ENCODE measurements around the gene STARD7. TPM values are rescaled to one million over a fixed set of nuclear protein-coding genes. Genes with fewer than 3 reads are reported as not detected.

The STARD7 gene
- total RNA-seq, 1 experiment from 2014 or later = 228 TPM

- DNase-seq (ENCODE audit: low read depth, low spot score) = no peak
- in situ Hi-C loops (cut with HindIII; ENCODE audit: low pct_unique_long_range_greater_than_20kb, low sequenced_read_pairs) = no loop called here
Observed at GRCh38 chr2:96205888-96206287, 2.7 kb downstream of the STARD7 start.

- DNase-seq (ENCODE audit: low read depth, low spot score) = peak; percentile 57
- in situ Hi-C loops (cut with HindIII; ENCODE audit: low pct_unique_long_range_greater_than_20kb, low sequenced_read_pairs) = no loop called here
Observed at GRCh38 chr2:96204836-96205624, 3.6 kb downstream of the STARD7 start.

GRCh38 chr2:96203130-96204028, 5.2 kb downstream of the STARD7 start:
- in situ Hi-C loops (cut with HindIII; ENCODE audit: low pct_unique_long_range_greater_than_20kb, low sequenced_read_pairs) = no loop called here

GRCh38 chr2:96202152-96202854, 6.3 kb downstream of the STARD7 start:
- no peak for DNase-seq (ENCODE audit: low read depth, low spot score)
- in situ Hi-C loops (cut with HindIII; ENCODE audit: low pct_unique_long_range_greater_than_20kb, low sequenced_read_pairs) = no loop called here

More at GRCh38 chr2:96203130-96204028, 5.2 kb downstream of the STARD7 start:
- DNase-seq (ENCODE audit: low read depth, low spot score) = no peak

GRCh38 chr2:96201338-96201737, 7.3 kb downstream of the STARD7 start:
- DNase-seq (ENCODE audit: low read depth, low spot score) = no peak
- in situ Hi-C loops (cut with HindIII; ENCODE audit: low pct_unique_long_range_greater_than_20kb, low sequenced_read_pairs) = no loop called here

- DNase-seq (ENCODE audit: low read depth, low spot score) = no peak
- in situ Hi-C loops (cut with HindIII; ENCODE audit: low pct_unique_long_range_greater_than_20kb, low sequenced_read_pairs) = no loop called here
Observed at GRCh38 chr2:96198921-96199320, 9.7 kb downstream of the STARD7 start.

- in situ Hi-C loops (cut with HindIII; ENCODE audit: low pct_unique_long_range_greater_than_20kb, low sequenced_read_pairs) = no loop called here
- no peak for DNase-seq (ENCODE audit: low read depth, low spot score)
Observed at GRCh38 chr2:96197546-96198255, 10.9 kb downstream of the STARD7 start.

GRCh38 chr2:96195410-96196066, 13.1 kb downstream of the STARD7 start:
- in situ Hi-C loops (cut with HindIII; ENCODE audit: low pct_unique_long_range_greater_than_20kb, low sequenced_read_pairs) = no loop called here
- DNase-seq (ENCODE audit: low read depth, low spot score) = no peak

GRCh38 chr2:96191937-96192670, 16.5 kb downstream of the STARD7 start:
- in situ Hi-C loops (cut with HindIII; ENCODE audit: low pct_unique_long_range_greater_than_20kb, low sequenced_read_pairs) = no loop called here
- DNase-seq (ENCODE audit: low read depth, low spot score) = no peak

GRCh38 chr2:96188821-96189526, 19.7 kb downstream of the STARD7 start:
- in situ Hi-C loops (cut with HindIII; ENCODE audit: low pct_unique_long_range_greater_than_20kb, low sequenced_read_pairs) = no loop called here
- no peak for DNase-seq (ENCODE audit: low read depth, low spot score)

GRCh38 chr2:96186562-96186961, 22.1 kb downstream of the STARD7 start:
- DNase-seq (ENCODE audit: low read depth, low spot score) = no peak
- in situ Hi-C loops (cut with HindIII; ENCODE audit: low pct_unique_long_range_greater_than_20kb, low sequenced_read_pairs) = no loop called here

GRCh38 chr2:96185516-96185915, 23.1 kb downstream of the STARD7 start:
- DNase-seq (ENCODE audit: low read depth, low spot score) = no peak
- in situ Hi-C loops (cut with HindIII; ENCODE audit: low pct_unique_long_range_greater_than_20kb, low sequenced_read_pairs) = no loop called here

- in situ Hi-C loops (cut with HindIII; ENCODE audit: low pct_unique_long_range_greater_than_20kb, low sequenced_read_pairs) = no loop called here
- no peak for DNase-seq (ENCODE audit: low read depth, low spot score)
Observed at GRCh38 chr2:96184989-96185388, 23.6 kb downstream of the STARD7 start.

GRCh38 chr2:96184188-96184587, 24.4 kb downstream of the STARD7 start:
- in situ Hi-C loops (cut with HindIII; ENCODE audit: low pct_unique_long_range_greater_than_20kb, low sequenced_read_pairs) = no loop called here
- no peak for DNase-seq (ENCODE audit: low read depth, low spot score)

GRCh38 chr2:96181529-96181928, 27.1 kb downstream of the STARD7 start:
- no peak for DNase-seq (ENCODE audit: low read depth, low spot score)
- in situ Hi-C loops (cut with HindIII; ENCODE audit: low pct_unique_long_range_greater_than_20kb, low sequenced_read_pairs) = no loop called here

- no peak for DNase-seq (ENCODE audit: low read depth, low spot score)
- in situ Hi-C loops (cut with HindIII; ENCODE audit: low pct_unique_long_range_greater_than_20kb, low sequenced_read_pairs) = no loop called here
Observed at GRCh38 chr2:96180521-96180920, 28.1 kb downstream of the STARD7 start.
